ENCODE measurements around the gene TP53BP2.

- TF ChIP-seq EZH2 (IDR thresholded peaks at IDR 0.05; ENCODE audit: insufficient read depth, poor library complexity, severe bottlenecking) (no peak), EZH2phosphoT487 (IDR thresholded peaks at IDR 0.05; ENCODE audit: insufficient read depth, low read depth) (no peak)
Measured at GRCh38 chr1:223747838-223748335, 97.9 kb downstream of the TP53BP2 start.
